ENCODE measurements around the gene GCDH.
A peak's percentile ranks its signal among the peaks of the same experiment; 100 is the strongest.
"Not testable (repeated sequence)": the region's sequence is repeated elsewhere in the genome, so short reads cannot be mapped to it uniquely, and the experiment has no call there.

GCDH gene

GRCh38 chr19:12872941-12873890 is 17.7 kb upstream of the GCDH start:
- peak; percentile 28 for ATAC-seq
- peak; percentile 60 for DNase-seq

- ATAC-seq (no peak), DNase-seq (no peak)
Measured at GRCh38 chr19:12873891-12874745, 16.8 kb upstream of the GCDH start.

- ATAC-seq, result no peak
- no peak for DNase-seq
Measured at GRCh38 chr19:12875086-12875485, 15.9 kb upstream of the GCDH start.

- ATAC-seq, result no peak
Measured at GRCh38 chr19:12880551-12881171, 10.3 kb upstream of the GCDH start.

GRCh38 chr19:12881172-12881808 is 9.7 kb upstream of the GCDH start, which contains the start of gene DNASE2:
Gene DNASE2 (minus strand): TSS chr19:12881449. CDS start chr19:12881375, 74 bp downstream.
- ATAC-seq (peak; percentile 77), DNase-seq (peak; percentile 96)

More at GRCh38 chr19:12880551-12881171, 10.3 kb upstream of the GCDH start:
- DNase-seq, result peak; percentile 33

GRCh38 chr19:12882589-12882988 is 8.4 kb upstream of the GCDH start:
- ATAC-seq (no peak), DNase-seq (no peak)

GRCh38 chr19:12884202-12884601 is 6.8 kb upstream of the GCDH start:
- ATAC-seq (no peak), DNase-seq (no peak)

- ATAC-seq (no peak), DNase-seq (no peak)
Measured at GRCh38 chr19:12884627-12884925, 6.4 kb upstream of the GCDH start.

GRCh38 chr19:12884926-12885748 is 5.8 kb upstream of the GCDH start:
- DNase-seq (peak; percentile 91), ATAC-seq (peak; percentile 70)

GRCh38 chr19:12885749-12886650 is 5.0 kb upstream of the GCDH start:
- peak; percentile 8 for ATAC-seq
- no peak for DNase-seq

- no peak for DNase-seq
- ATAC-seq, result no peak
Measured at GRCh38 chr19:12886651-12886968, 4.3 kb upstream of the GCDH start.

- no peak for DNase-seq
- ATAC-seq, result no peak
Measured at GRCh38 chr19:12886969-12887747, 3.8 kb upstream of the GCDH start, which contains the start of gene KLF1. Gene KLF1 (minus strand): TSS chr19:12887201. CDS start chr19:12887140, 61 bp downstream.

- DNase-seq (no peak), ATAC-seq (no peak)
Measured at GRCh38 chr19:12888006-12888603, 2.9 kb upstream of the GCDH start.

GRCh38 chr19:12890299-12890786 is 617 bp upstream of the GCDH start:
- ATAC-seq, DNase-seq: not testable (repeated sequence)

- DNase-seq (peak; percentile 24), ATAC-seq (no peak)
Measured at GRCh38 chr19:12891553-12892021, 627 bp downstream of the GCDH start.

GRCh38 chr19:12893582-12893981 is 2.6 kb downstream of the GCDH start:
- no peak for ATAC-seq
- DNase-seq, result no peak

- DNase-seq, result no peak
Measured at GRCh38 chr19:12896460-12896859, 5.5 kb downstream of the GCDH start.

GRCh38 chr19:12899891-12900518 is 9.0 kb downstream of the GCDH start:
- ATAC-seq, result peak; percentile 93
- DNase-seq, result peak; percentile 44

More at GRCh38 chr19:12896460-12896859, 5.5 kb downstream of the GCDH start:
- no peak for ATAC-seq
